Esophagus squamous epithelium (tissue), 4 donors: Measurements from ENCODE around the gene COPZ1.

Experiments used
- CTCF ChIP-seq, 6 experiments: fragments of 450-650 bp in 4 of 6; fragments of 200-600 bp in 2 of 6; sonication (generic) in 2 of 6; IDR thresholded peaks; one replicate each; pipeline ENCODE4 v1.5.1; 2016 to 2019; ENCODE audit warnings: antibody characterized with exemption in 6 of 6, mild to moderate bottlenecking in 4 of 6, moderate library complexity in 4 of 6
- POLR2A ChIP-seq, 4 donors: fragments of 450-650 bp; IDR thresholded peaks; one replicate each; pipeline ENCODE4 v1.6.1; 2017; ENCODE audit warnings: antibody characterized with exemption in 4 of 4, mild to moderate bottlenecking in 4 of 4, moderate library complexity in 3 of 4

- TF ChIP-seq CTCF (IDR thresholded peaks at IDR 0.05) (no peak), POLR2A (IDR thresholded peaks at IDR 0.05) (no peak)
These were observed 13.9 kb upstream of the COPZ1 start for GRCh38 chr12:54311051-54311450.
